Endothelial cell of umbilical vein (primary cell): ENCODE data around the gene SERPINA5.

Experiments
- CTCF ChIP-seq, 2 donors: IDR thresholded peaks; 1 replicate in 1 of 2; 2 replicates in 1 of 2; pipeline ENCODE4 v1.5.1; 2011; ENCODE audit warnings: low read length in 2 of 2, mild to moderate bottlenecking in 2 of 2, moderate library complexity in 2 of 2, control low read depth in 1 of 2, inconsistent platforms in 1 of 2, low read depth in 1 of 2; ENCODE audit not compliant: insufficient read depth in 1 of 2; ENCODE audit errors: extremely low read depth in 1 of 2
- FOS ChIP-seq: IDR thresholded peaks from 2 replicates; pipeline ENCODE4 v1.6.1; 2011; ENCODE audit warnings: mild to moderate bottlenecking, low read length, moderate library complexity, borderline replicate concordance; ENCODE audit not compliant: insufficient read depth
- GATA2 ChIP-seq: IDR thresholded peaks from 2 replicates; pipeline ENCODE4 v1.7.0; 2011; ENCODE audit warnings: low read depth, mild to moderate bottlenecking, moderate library complexity, mixed read lengths, low read length; ENCODE audit not compliant: insufficient read length, insufficient read depth
- POLR2A ChIP-seq: IDR thresholded peaks from 2 replicates; pipeline ENCODE4 v1.6.1; 2012; ENCODE audit warnings: low read depth, mild to moderate bottlenecking, control low read depth, low read length
- POLR2AphosphoS5 ChIP-seq: IDR thresholded peaks from 2 replicates; pipeline ENCODE4 v1.6.1; 2012; ENCODE audit warnings: low read depth, mild to moderate bottlenecking, control low read depth, low read length, moderate library complexity; ENCODE audit not compliant: insufficient read depth

- TF ChIP-seq POLR2A, result no peak
- no peak for TF ChIP-seq CTCF (IDR thresholded peaks at IDR 0.05; ENCODE audit: extremely low read depth in 1 of 2, insufficient read depth in 1 of 2, low read depth in 1 of 2, low read length in 2 of 2)
- no peak for TF ChIP-seq FOS
- no peak for TF ChIP-seq GATA2
- no peak for TF ChIP-seq POLR2AphosphoS5
Measured at GRCh38 chr14:94561656-94562010, 19.6 kb upstream of the SERPINA5 start.
